ENCODE measurements around the gene SLC9A1. TPM values are rescaled to one million over a fixed set of nuclear protein-coding genes. Genes with fewer than 3 reads are reported as not detected.

Gene SLC9A1
- total RNA-seq, 1 experiment from 2014 or later, result 21.7 TPM

GRCh38 chr1:27127419-27127818 lies 27.5 kb downstream of the SLC9A1 start:
- intact Hi-C loops (cut with micrococcal nuclease), result no loop called here
- Histone ChIP-seq H2AFZ (ENCODE audit: low read depth, low read length, poor library complexity, severe bottlenecking) (no peak overlapping the region), H3K36me3 (ENCODE audit: control insufficient read depth in 1 of 2, insufficient read depth in 2 of 2, low read length in 2 of 2) (0 out of 4 replicates have a peak, but pooled peaks cover 0 to 3% of the 10 kb centered on the region in 2 experiments), H3K9me2 (ENCODE audit: insufficient read depth) (no peaks in the 10 kb centered on the region), H3K4me1 (ENCODE audit: control insufficient read depth in 1 of 2, insufficient read depth in 2 of 2, low read length in 2 of 2) (peaks cover 7 to 10% of the 10 kb centered on the region in 2 experiments), H3K27me3 (ENCODE audit: insufficient read depth, low read length) (no peaks in the 10 kb centered on the region), H3K4me3 (replicated peaks in 1 of 2; ENCODE audit: low read depth in 1 of 2, low read length in 2 of 2) (no peak overlapping the region), H3K27ac (ENCODE audit: low read depth, low read length) (no peak overlapping the region), H3K79me2 (ENCODE audit: insufficient read depth, low read length) (no peaks in the 10 kb centered on the region), H4K20me1 (ENCODE audit: insufficient read depth) (no peaks in the 10 kb centered on the region), H3K4me2 (ENCODE audit: low read length) (no peak overlapping the region), H3K9me3 (ENCODE audit: control insufficient read depth in 1 of 2, insufficient read depth in 1 of 2, low read depth in 1 of 2, low read length in 2 of 2) (no peaks in the 10 kb centered on the region), H3K9ac (ENCODE audit: low read length) (no peak overlapping the region)
- BruUV-seq (replicated peaks), result no TSS peak
- ChIA-PET POLR2A (no interaction called here), RAD21 (ENCODE audit: low non-redundant PET in 1 of 2, low total read pairs in 2 of 2, uncharacterized antibody in 2 of 2, unreplicated experiment in 2 of 2) (no interaction called here), CTCF (no interaction called here)
- DNase-seq (ENCODE audit: low read depth, low spot score) (no peak), ATAC-seq (peak; percentile 46; the same call in 1 of the 2 replicates)
- no peak for TF ChIP-seq YY1 (IDR thresholded peaks at IDR 0.05; ENCODE audit: extremely low read depth, insufficient replicate concordance, low read depth, low read length)
- no peak for TF ChIP-seq EZH2phosphoT487 (IDR thresholded peaks at IDR 0.05; ENCODE audit: borderline replicate concordance)
- TF ChIP-seq JUND (IDR thresholded peaks at IDR 0.05), result no peak
- no peak for TF ChIP-seq ZFX (IDR thresholded peaks at IDR 0.05)
- peak in 2 of 3 experiments; percentile 24 to 29; a peak in 2 of 6 replicates for TF ChIP-seq CTCF (IDR thresholded peaks at IDR 0.05 in 2 of 3, conservative IDR thresholded peaks at IDR 0.05 in 1 of 3; ENCODE audit: borderline replicate concordance in 1 of 3, insufficient read depth in 1 of 3, low read depth in 2 of 3, low read length in 2 of 3)
- TF ChIP-seq POLR2AphosphoS5 (IDR thresholded peaks at IDR 0.05; ENCODE audit: low read depth, low read length), result no peak
- TF ChIP-seq RAD21 (IDR thresholded peaks at IDR 0.05; ENCODE audit: low read depth), result peak; percentile 27

- ATAC-seq (no peak), DNase-seq (ENCODE audit: low read depth, low spot score) (no peak)
- H3K79me2 ChIP-seq (ENCODE audit: insufficient read depth, low read length), result no peaks in the 10 kb centered on the region
- H4K20me1 ChIP-seq (ENCODE audit: insufficient read depth), result no peaks in the 10 kb centered on the region
- H3K9me3 ChIP-seq (ENCODE audit: control insufficient read depth in 1 of 2, insufficient read depth in 1 of 2, low read depth in 1 of 2, low read length in 2 of 2), result no peaks in the 10 kb centered on the region
- H3K4me3 ChIP-seq (replicated peaks in 1 of 2; ENCODE audit: low read depth in 1 of 2, low read length in 2 of 2), result no peak overlapping the region
- no peak overlapping the region for H3K4me2 ChIP-seq (ENCODE audit: low read length)
- 0 out of 4 replicates have a peak, but pooled peaks cover 0 to 3% of the 10 kb centered on the region in 2 experiments for H3K36me3 ChIP-seq (ENCODE audit: control insufficient read depth in 1 of 2, insufficient read depth in 2 of 2, low read length in 2 of 2)
- peaks cover 13 to 20% of the 10 kb centered on the region in 2 experiments for H3K4me1 ChIP-seq (ENCODE audit: control insufficient read depth in 1 of 2, insufficient read depth in 2 of 2, low read length in 2 of 2)
- intact Hi-C loops (cut with micrococcal nuclease), result no loop called here
- no peak overlapping the region for H3K9ac ChIP-seq (ENCODE audit: low read length)
- H2AFZ ChIP-seq (ENCODE audit: low read depth, low read length, poor library complexity, severe bottlenecking), result no peak overlapping the region
- CTCF ChIA-PET, result no interaction called here
- POLR2A ChIA-PET, result no interaction called here
- RAD21 ChIA-PET (ENCODE audit: low non-redundant PET in 1 of 2, low total read pairs in 2 of 2, uncharacterized antibody in 2 of 2, unreplicated experiment in 2 of 2), result no interaction called here
- no TSS peak for BruUV-seq (replicated peaks)
- no peak overlapping the region for H3K27ac ChIP-seq (ENCODE audit: low read depth, low read length)
- no peaks in the 10 kb centered on the region for H3K9me2 ChIP-seq (ENCODE audit: insufficient read depth)
- H3K27me3 ChIP-seq (ENCODE audit: insufficient read depth, low read length), result no peaks in the 10 kb centered on the region
- TF ChIP-seq YY1 (IDR thresholded peaks at IDR 0.05; ENCODE audit: extremely low read depth, insufficient replicate concordance, low read depth, low read length) (no peak), ZNF274 (IDR thresholded peaks at IDR 0.05; ENCODE audit: low read depth, low read length) (no peak), CEBPB (IDR thresholded peaks at IDR 0.05; ENCODE audit: low read depth) (no peak), REST (IDR thresholded peaks at IDR 0.05; ENCODE audit: low read depth) (no peak), ZFX (IDR thresholded peaks at IDR 0.05) (no peak), POLR2A (IDR thresholded peaks at IDR 0.05; ENCODE audit: borderline replicate concordance, extremely low read depth, insufficient read depth, insufficient read length) (no peak), CTCF (IDR thresholded peaks at IDR 0.05 in 2 of 3, conservative IDR thresholded peaks at IDR 0.05 in 1 of 3; ENCODE audit: borderline replicate concordance in 1 of 3, insufficient read depth in 1 of 3, low read depth in 2 of 3, low read length in 2 of 3) (no peak)
These were observed 28.5 kb downstream of the SLC9A1 start for GRCh38 chr1:27126391-27126790.
